ENCODE measurements around the gene PLIN5. TPM values are rescaled to one million over a fixed set of nuclear protein-coding genes. Genes with fewer than 3 reads are reported as not detected.

Gene PLIN5
- polyA plus RNA-seq, 2 donors = 2.7 to 4.9 TPM

DNA sequence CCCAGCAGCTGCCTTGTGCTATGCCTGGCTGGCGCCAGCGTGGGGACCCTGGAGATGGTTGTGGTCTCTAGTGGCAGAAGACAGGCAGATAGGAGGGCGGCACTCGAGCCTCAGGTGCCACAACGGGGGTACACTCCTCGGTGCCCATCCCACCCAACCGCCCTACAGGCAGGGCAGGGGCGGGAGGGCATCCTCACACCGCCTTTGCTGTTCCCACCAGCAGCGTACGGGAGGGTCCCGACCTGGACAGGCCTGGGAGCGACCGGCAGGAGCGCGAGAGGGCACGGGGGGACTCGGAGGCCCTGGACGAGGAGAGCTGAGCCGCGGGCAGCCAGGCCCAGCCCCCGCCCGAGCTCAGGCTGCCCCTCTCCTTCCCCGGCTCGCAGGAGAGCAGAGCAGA is 33.3 kb downstream of the PLIN5 start:
- no peaks in the 10 kb centered on the region for H3K27me3 ChIP-seq (ENCODE audit: control insufficient read depth in 1 of 2, insufficient read depth in 2 of 2, low read length in 2 of 2)
- peaks cover 0 to 63% of the 10 kb centered on the region in 2 donors for H3K36me3 ChIP-seq (ENCODE audit: control insufficient read depth in 2 of 2, insufficient read depth in 2 of 2, low read length in 1 of 2)
- H3K4me3 ChIP-seq (ENCODE audit: low read depth in 1 of 2, low read length in 2 of 2) = no peak overlapping the region
- 87 to 90% methylated on average over 25 of the region's 25 CpGs for WGBS, 2 donors
- no peaks in the 10 kb centered on the region for H3K9me3 ChIP-seq (ENCODE audit: control insufficient read depth in 2 of 2, insufficient read depth in 1 of 2, low read depth in 1 of 2, low read length in 1 of 2)
- H3K4me1 ChIP-seq (ENCODE audit: control insufficient read depth in 2 of 2, insufficient read depth in 2 of 2, low read length in 1 of 2) = no peaks in the 10 kb centered on the region
- H3K27ac ChIP-seq (ENCODE audit: low read depth in 2 of 2, low read length in 1 of 2) = no peak overlapping the region

DNA sequence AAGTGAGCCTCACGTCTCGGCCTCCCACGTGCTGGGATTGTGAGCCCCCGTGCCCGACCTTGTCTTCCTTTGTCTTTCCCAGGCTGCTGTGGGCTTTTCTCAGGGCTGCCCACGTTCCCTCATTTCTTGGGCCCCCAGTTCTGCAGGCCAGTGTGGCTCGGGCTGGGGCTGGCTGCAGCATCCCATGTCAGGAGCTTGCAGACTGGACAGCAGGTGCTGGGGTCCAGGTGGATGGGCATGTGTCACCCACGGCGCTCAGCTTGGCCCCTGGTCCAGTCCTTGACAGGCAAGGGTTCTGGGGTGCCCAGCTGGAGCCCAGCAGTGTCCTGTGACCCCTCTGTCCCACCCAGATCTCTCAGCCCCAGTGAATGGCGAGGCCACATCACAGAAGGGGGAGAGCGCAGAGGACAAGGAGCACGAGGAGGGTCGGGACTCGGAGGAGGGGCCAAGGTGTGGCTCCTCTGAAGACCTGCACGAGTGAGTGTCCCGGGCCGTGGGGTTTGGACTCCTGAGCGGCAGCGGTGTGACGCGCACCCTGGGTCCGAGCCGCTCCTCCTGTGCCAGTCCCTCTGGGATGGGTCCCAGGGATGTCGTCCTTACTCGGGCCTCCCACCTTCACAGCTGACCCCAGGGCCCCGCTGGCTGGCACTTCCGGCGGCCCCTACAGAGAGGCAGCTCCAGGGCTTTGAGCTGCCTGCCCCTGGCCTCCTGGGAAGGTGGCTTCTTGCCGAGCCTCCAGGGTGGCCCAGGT is 34.0 kb downstream of the PLIN5 start:
- H3K36me3 ChIP-seq (ENCODE audit: control insufficient read depth in 2 of 2, insufficient read depth in 2 of 2, low read length in 1 of 2) = peaks cover 0 to 69% of the 10 kb centered on the region in 2 donors

DNA sequence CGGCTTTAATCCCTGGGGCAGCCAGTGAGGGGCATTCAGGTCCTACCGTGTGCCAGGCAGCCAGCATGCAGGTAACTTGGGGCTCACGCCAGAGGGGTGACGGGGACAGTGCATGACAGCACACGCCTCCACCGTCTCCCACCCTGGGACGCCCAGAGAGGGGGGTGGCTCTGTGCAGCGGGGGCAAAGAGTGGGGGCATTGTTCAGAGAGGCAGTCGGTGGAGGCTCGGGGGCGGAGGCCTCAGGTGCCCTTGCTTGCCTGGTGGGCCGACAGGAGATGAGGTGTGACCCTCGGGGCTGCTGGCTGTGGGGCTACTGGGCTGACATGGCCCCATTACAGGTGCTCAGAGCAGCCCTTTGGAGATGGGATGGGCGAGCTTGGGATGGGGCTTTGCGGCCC is 35.2 kb downstream of the PLIN5 start:
- 92 to 93% methylated on average over 15 of the region's 15 CpGs for WGBS, 2 donors

More for the DNA sequence above, 34.0 kb downstream of the PLIN5 start:
- Histone ChIP-seq H3K4me1 (ENCODE audit: control insufficient read depth in 2 of 2, insufficient read depth in 2 of 2, low read length in 1 of 2) (no peaks in the 10 kb centered on the region), H3K4me3 (ENCODE audit: low read depth in 1 of 2, low read length in 2 of 2) (no peak overlapping the region), H3K27ac (ENCODE audit: low read depth in 2 of 2, low read length in 1 of 2) (no peak overlapping the region), H3K9me3 (ENCODE audit: control insufficient read depth in 2 of 2, insufficient read depth in 1 of 2, low read depth in 1 of 2, low read length in 1 of 2) (no peaks in the 10 kb centered on the region), H3K27me3 (ENCODE audit: control insufficient read depth in 1 of 2, insufficient read depth in 2 of 2, low read length in 2 of 2) (no peaks in the 10 kb centered on the region)
- 89 to 92% methylated on average over 29 of the region's 29 CpGs for WGBS, 2 donors

DNA sequence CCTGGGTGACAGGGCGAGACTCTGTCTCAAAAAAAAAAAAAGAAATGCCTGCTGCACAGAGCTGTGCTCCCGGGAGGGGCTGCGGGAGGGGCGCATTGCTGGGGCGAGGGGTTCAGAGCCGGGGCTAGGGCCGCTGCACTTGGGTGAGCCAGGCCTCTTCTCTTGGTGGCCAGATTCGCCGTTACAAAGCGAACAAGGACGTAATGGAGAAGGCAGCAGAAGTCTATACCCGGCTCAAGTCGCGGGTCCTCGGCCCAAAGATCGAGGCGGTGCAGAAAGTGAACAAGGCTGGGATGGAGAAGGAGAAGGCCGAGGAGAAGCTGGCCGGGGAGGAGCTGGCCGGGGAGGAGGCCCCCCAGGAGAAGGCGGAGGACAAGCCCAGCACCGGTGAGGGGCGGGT is 35.7 kb downstream of the PLIN5 start:
- Histone ChIP-seq H3K27me3 (ENCODE audit: control insufficient read depth in 1 of 2, insufficient read depth in 2 of 2, low read length in 2 of 2) (no peaks in the 10 kb centered on the region), H3K4me1 (ENCODE audit: control insufficient read depth in 2 of 2, insufficient read depth in 2 of 2, low read length in 1 of 2) (no peaks in the 10 kb centered on the region), H3K9me3 (ENCODE audit: control insufficient read depth in 2 of 2, insufficient read depth in 1 of 2, low read depth in 1 of 2, low read length in 1 of 2) (no peaks in the 10 kb centered on the region), H3K4me3 (ENCODE audit: low read depth in 1 of 2, low read length in 2 of 2) (no peak overlapping the region), H3K36me3 (ENCODE audit: control insufficient read depth in 2 of 2, insufficient read depth in 2 of 2, low read length in 1 of 2) (peaks cover 3 to 68% of the 10 kb centered on the region in 2 donors), H3K27ac (ENCODE audit: low read depth in 2 of 2, low read length in 1 of 2) (no peak overlapping the region)
- WGBS, 2 donors = 96% methylated on average over 23 of the region's 23 CpGs

More for the DNA sequence above, 35.2 kb downstream of the PLIN5 start:
- Histone ChIP-seq H3K4me3 (ENCODE audit: low read depth in 1 of 2, low read length in 2 of 2) (no peak overlapping the region), H3K36me3 (ENCODE audit: control insufficient read depth in 2 of 2, insufficient read depth in 2 of 2, low read length in 1 of 2) (peaks cover 0 to 69% of the 10 kb centered on the region in 2 donors), H3K27ac (ENCODE audit: low read depth in 2 of 2, low read length in 1 of 2) (no peak overlapping the region), H3K9me3 (ENCODE audit: control insufficient read depth in 2 of 2, insufficient read depth in 1 of 2, low read depth in 1 of 2, low read length in 1 of 2) (no peaks in the 10 kb centered on the region), H3K4me1 (ENCODE audit: control insufficient read depth in 2 of 2, insufficient read depth in 2 of 2, low read length in 1 of 2) (no peaks in the 10 kb centered on the region), H3K27me3 (ENCODE audit: control insufficient read depth in 1 of 2, insufficient read depth in 2 of 2, low read length in 2 of 2) (no peaks in the 10 kb centered on the region)

DNA sequence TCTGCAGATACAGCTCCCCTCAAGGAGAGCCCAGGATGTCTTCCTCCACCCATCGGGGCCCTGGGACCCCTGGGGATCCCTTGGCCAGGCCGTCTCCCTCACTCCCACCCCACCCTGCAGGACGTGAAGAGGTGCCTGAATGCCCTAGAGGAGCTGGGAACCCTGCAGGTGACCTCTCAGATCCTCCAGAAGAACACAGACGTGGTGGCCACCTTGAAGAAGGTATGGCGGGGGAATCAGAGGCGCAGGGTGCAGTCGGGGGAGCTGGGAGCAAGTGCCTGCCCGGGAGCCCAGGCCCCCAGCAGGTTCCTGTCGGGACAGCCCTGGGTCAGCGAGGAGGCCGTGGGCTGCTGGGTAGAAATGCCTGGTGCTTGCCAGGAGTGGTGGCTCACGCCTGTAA is 36.3 kb downstream of the PLIN5 start:
- no peak overlapping the region for H3K27ac ChIP-seq (ENCODE audit: low read depth in 2 of 2, low read length in 1 of 2)
- H3K9me3 ChIP-seq (ENCODE audit: control insufficient read depth in 2 of 2, insufficient read depth in 1 of 2, low read depth in 1 of 2, low read length in 1 of 2) = no peaks in the 10 kb centered on the region
- H3K4me3 ChIP-seq (ENCODE audit: low read depth in 1 of 2, low read length in 2 of 2) = no peak overlapping the region
- no peaks in the 10 kb centered on the region for H3K27me3 ChIP-seq (ENCODE audit: control insufficient read depth in 1 of 2, insufficient read depth in 2 of 2, low read length in 2 of 2)
- peaks cover 10 to 72% of the 10 kb centered on the region in 2 donors for H3K36me3 ChIP-seq (ENCODE audit: control insufficient read depth in 2 of 2, insufficient read depth in 2 of 2, low read length in 1 of 2)
- WGBS, 2 donors = 94 to 96% methylated on average over 12 of the region's 12 CpGs
- no peaks in the 10 kb centered on the region for H3K4me1 ChIP-seq (ENCODE audit: control insufficient read depth in 2 of 2, insufficient read depth in 2 of 2, low read length in 1 of 2)

DNA sequence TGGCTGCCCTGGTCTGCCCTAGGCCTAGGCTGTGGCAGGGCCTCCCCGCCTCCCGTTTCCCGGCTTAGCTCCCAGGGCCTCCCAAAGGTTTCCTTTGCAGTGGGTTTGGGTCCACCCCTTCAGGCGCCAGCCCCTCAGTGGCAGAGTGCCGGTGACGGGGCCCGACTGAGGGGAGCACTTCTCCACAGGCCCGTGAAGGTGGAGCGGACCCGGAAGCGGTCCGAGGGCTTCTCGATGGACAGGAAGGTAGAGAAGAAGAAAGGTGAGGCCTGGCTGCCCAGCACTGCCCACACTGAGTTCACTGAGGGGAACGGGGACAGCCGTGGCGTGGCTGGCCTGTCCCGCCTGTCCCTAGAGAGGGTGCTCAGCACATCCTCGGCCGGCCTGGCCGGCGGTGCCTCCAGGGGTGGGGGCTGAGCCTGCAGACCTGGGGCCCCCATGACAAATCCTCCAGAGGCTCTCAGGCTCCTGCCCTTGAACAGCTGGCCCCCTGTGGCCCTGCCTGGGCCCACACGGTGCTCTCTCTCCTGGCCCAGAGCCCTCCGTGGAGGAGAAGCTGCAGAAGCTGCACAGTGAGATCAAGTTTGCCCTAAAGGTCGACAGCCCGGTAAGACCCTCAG is 37.1 kb downstream of the PLIN5 start:
- H3K27ac ChIP-seq (ENCODE audit: low read depth in 2 of 2, low read length in 1 of 2) = no peak overlapping the region
- H3K27me3 ChIP-seq (ENCODE audit: control insufficient read depth in 1 of 2, insufficient read depth in 2 of 2, low read length in 2 of 2) = no peaks in the 10 kb centered on the region
- H3K36me3 ChIP-seq (ENCODE audit: control insufficient read depth in 2 of 2, insufficient read depth in 2 of 2, low read length in 1 of 2) = peaks cover 10 to 71% of the 10 kb centered on the region in 2 donors
- H3K9me3 ChIP-seq (ENCODE audit: control insufficient read depth in 2 of 2, insufficient read depth in 1 of 2, low read depth in 1 of 2, low read length in 1 of 2) = no peaks in the 10 kb centered on the region
- H3K4me1 ChIP-seq (ENCODE audit: control insufficient read depth in 2 of 2, insufficient read depth in 2 of 2, low read length in 1 of 2) = no peaks in the 10 kb centered on the region
- 92 to 93% methylated on average over 25 of the region's 25 CpGs for WGBS, 2 donors
- H3K4me3 ChIP-seq (ENCODE audit: low read depth in 1 of 2, low read length in 2 of 2) = no peak overlapping the region

DNA sequence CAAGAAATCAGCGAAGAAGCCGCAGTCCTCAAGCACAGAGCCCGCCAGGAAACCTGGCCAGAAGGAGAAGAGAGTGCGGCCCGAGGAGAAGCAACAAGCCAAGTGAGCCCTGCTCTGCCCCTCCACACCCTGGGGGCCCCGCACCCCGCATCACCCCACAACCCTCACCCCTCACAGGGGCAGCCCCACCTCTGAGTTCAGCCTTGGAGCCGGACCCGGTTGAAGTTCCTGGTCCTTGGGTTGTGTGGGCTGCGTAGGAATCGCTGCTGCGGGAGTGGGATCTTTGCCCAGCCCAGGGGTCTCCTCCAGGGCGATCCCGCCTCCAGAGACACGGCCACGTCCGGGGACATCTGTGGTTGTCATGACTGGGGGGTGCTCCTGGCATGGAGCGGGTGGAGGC is 38.7 kb downstream of the PLIN5 start:
- WGBS, 2 donors = 89% methylated on average over 17 to 18 of the region's 18 CpGs
- no peak overlapping the region for H3K27ac ChIP-seq (ENCODE audit: low read depth in 2 of 2, low read length in 1 of 2)

DNA sequence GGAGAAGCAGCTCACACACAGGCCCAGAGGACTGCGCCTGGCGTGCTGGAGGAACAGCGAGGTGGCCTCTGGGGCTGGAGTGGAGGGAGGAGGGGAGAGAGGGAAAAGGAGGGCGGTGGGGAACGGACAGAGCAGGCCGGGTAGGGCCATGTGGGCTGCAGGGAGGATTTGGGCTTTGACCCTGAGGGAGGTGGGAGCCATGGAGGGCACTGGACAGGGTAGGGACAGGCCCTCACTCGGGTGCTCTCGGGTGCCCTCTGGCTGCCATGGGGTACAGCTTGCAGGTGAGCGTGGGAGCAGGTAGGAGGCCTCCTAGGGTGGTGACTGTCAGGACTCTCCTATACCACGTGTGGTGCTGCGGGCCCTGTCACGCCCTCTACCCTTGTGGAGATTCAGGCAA is 39.6 kb downstream of the PLIN5 start:
- Histone ChIP-seq H3K9me3 (ENCODE audit: control insufficient read depth in 2 of 2, insufficient read depth in 1 of 2, low read depth in 1 of 2, low read length in 1 of 2) (no peaks in the 10 kb centered on the region), H3K27ac (ENCODE audit: low read depth in 2 of 2, low read length in 1 of 2) (no peak overlapping the region), H3K27me3 (ENCODE audit: control insufficient read depth in 1 of 2, insufficient read depth in 2 of 2, low read length in 2 of 2) (no peaks in the 10 kb centered on the region), H3K4me3 (ENCODE audit: low read depth in 1 of 2, low read length in 2 of 2) (no peak overlapping the region), H3K4me1 (ENCODE audit: control insufficient read depth in 2 of 2, insufficient read depth in 2 of 2, low read length in 1 of 2) (no peaks in the 10 kb centered on the region), H3K36me3 (ENCODE audit: control insufficient read depth in 2 of 2, insufficient read depth in 2 of 2, low read length in 1 of 2) (peaks cover 10 to 72% of the 10 kb centered on the region in 2 donors)
- WGBS, 2 donors = 79 to 93% methylated on average over 8 to 12 of the region's 12 CpGs

More for the DNA sequence above, 38.7 kb downstream of the PLIN5 start:
- Histone ChIP-seq H3K9me3 (ENCODE audit: control insufficient read depth in 2 of 2, insufficient read depth in 1 of 2, low read depth in 1 of 2, low read length in 1 of 2) (no peaks in the 10 kb centered on the region), H3K4me1 (ENCODE audit: control insufficient read depth in 2 of 2, insufficient read depth in 2 of 2, low read length in 1 of 2) (no peaks in the 10 kb centered on the region), H3K27me3 (ENCODE audit: control insufficient read depth in 1 of 2, insufficient read depth in 2 of 2, low read length in 2 of 2) (no peaks in the 10 kb centered on the region), H3K36me3 (ENCODE audit: control insufficient read depth in 2 of 2, insufficient read depth in 2 of 2, low read length in 1 of 2) (peaks cover 10 to 75% of the 10 kb centered on the region in 2 donors), H3K4me3 (ENCODE audit: low read depth in 1 of 2, low read length in 2 of 2) (no peak overlapping the region)

DNA sequence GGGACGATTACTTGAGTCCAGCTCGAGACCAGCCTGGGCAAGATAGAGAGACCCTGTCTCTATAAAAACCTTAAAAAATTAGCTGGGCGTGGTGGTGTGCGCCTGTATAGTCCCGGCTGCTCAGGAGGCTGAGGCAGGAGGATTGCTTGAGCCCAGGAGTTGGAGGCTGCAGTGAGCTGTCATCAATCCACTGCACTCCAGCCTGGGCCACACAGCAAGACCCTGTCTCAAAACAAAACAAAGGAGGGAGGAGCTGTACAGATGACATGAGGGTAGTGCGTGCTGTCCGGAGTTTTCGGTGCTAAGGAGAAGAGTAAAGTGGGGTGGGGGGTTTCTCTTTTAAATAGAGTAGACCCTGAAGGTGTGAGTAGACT is 40.3 kb downstream of the PLIN5 start:
- 96% methylated on average over 8 of the region's 8 CpGs for WGBS, 2 donors
- Histone ChIP-seq H3K4me3 (ENCODE audit: low read depth in 1 of 2, low read length in 2 of 2) (no peak overlapping the region), H3K27ac (ENCODE audit: low read depth in 2 of 2, low read length in 1 of 2) (no peak overlapping the region), H3K36me3 (ENCODE audit: control insufficient read depth in 2 of 2, insufficient read depth in 2 of 2, low read length in 1 of 2) (peaks cover 13 to 74% of the 10 kb centered on the region in 2 donors), H3K4me1 (ENCODE audit: control insufficient read depth in 2 of 2, insufficient read depth in 2 of 2, low read length in 1 of 2) (no peaks in the 10 kb centered on the region), H3K27me3 (ENCODE audit: control insufficient read depth in 1 of 2, insufficient read depth in 2 of 2, low read length in 2 of 2) (no peaks in the 10 kb centered on the region), H3K9me3 (ENCODE audit: control insufficient read depth in 2 of 2, insufficient read depth in 1 of 2, low read depth in 1 of 2, low read length in 1 of 2) (no peaks in the 10 kb centered on the region)
